ENCODE measurements around the gene FAM228B. TPM values are rescaled to one million over a fixed set of nuclear protein-coding genes. Genes with fewer than 3 reads are reported as not detected.

Gene FAM228B
- total RNA-seq, 1 donor from 2014 or later, result 12.9 TPM

GRCh38 chr2:24169023-24169422, 45.8 kb downstream of the FAM228B start:
- no peak for DNase-seq (ENCODE audit: low read depth)
- no peak for TF ChIP-seq CTCF (IDR thresholded peaks at IDR 0.05; ENCODE audit: insufficient read depth, low read length, poor library complexity, severe bottlenecking)

GRCh38 chr2:24174851-24175277, 51.6 kb downstream of the FAM228B start, which contains the start of gene FAM228A:
FAM228A (plus strand) TSS chr2:24175053; CDS start chr2:24175481, 428 bp downstream.
- no peak for DNase-seq (ENCODE audit: low read depth)
- Histone ChIP-seq H3K36me3 (ENCODE audit: control insufficient read depth, insufficient read depth, low read length) (no peaks in the 10 kb centered on the region), H3K4me3 (ENCODE audit: low read depth, low read length) (no peak within 1 kb of the TSS), H3K27me3 (ENCODE audit: control insufficient read depth, insufficient read depth, low read length) (no peaks in the 10 kb centered on the region)
- TF ChIP-seq CTCF (IDR thresholded peaks at IDR 0.05; ENCODE audit: insufficient read depth, low read length, poor library complexity, severe bottlenecking), result no peak

More at GRCh38 chr2:24169023-24169422, 45.8 kb downstream of the FAM228B start:
- H3K27me3 ChIP-seq (ENCODE audit: control insufficient read depth, insufficient read depth, low read length), result no peaks in the 10 kb centered on the region
- no peak overlapping the region for H3K4me3 ChIP-seq (ENCODE audit: low read depth, low read length)
- no peaks in the 10 kb centered on the region for H3K36me3 ChIP-seq (ENCODE audit: control insufficient read depth, insufficient read depth, low read length)

DNA sequence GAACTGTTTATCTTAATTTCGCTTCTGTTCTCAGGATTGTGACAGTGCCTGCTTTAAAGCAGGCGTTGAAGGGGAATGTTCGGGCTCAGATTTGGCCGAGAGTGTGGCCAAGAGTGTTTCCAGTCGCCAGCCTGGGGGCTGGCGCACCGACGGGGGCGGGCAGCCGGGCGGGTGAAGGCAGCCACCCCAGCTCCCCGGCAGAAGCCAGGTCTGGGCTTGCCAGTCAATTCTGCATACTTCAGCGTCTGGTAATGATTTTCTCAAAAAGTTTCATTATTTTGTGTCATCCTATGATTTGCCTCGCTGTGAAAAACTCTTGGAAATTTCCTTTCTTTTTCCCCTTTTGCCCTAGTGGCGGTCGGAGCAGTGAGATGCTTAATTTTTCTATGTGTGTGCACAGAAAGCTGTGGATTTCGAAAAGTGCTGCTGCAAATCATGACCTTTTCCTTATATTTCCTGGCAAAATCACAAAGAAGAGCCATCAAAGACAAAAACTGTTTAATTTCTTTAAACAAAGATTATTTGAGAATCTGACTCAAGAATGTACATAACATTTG, 52.4 kb downstream of the FAM228B start:
- H3K36me3 ChIP-seq (ENCODE audit: control insufficient read depth, insufficient read depth, low read length), result no peaks in the 10 kb centered on the region
- DNase-seq (ENCODE audit: low read depth), result no peak
- H3K27me3 ChIP-seq (ENCODE audit: control insufficient read depth, insufficient read depth, low read length), result no peaks in the 10 kb centered on the region
- no peak overlapping the region for H3K4me3 ChIP-seq (ENCODE audit: low read depth, low read length)
- TF ChIP-seq CTCF (IDR thresholded peaks at IDR 0.05; ENCODE audit: insufficient read depth, low read length, poor library complexity, severe bottlenecking), result no peak

GRCh38 chr2:24176326-24176725, 53.1 kb downstream of the FAM228B start:
- no peaks in the 10 kb centered on the region for H3K27me3 ChIP-seq (ENCODE audit: control insufficient read depth, insufficient read depth, low read length)
- TF ChIP-seq CTCF (IDR thresholded peaks at IDR 0.05; ENCODE audit: insufficient read depth, low read length, poor library complexity, severe bottlenecking), result no peak
- DNase-seq (ENCODE audit: low read depth), result no peak
- no peak overlapping the region for H3K4me3 ChIP-seq (ENCODE audit: low read depth, low read length)
- H3K36me3 ChIP-seq (ENCODE audit: control insufficient read depth, insufficient read depth, low read length), result no peaks in the 10 kb centered on the region

- H3K36me3 ChIP-seq (ENCODE audit: control insufficient read depth, insufficient read depth, low read length), result no peaks in the 10 kb centered on the region
- no peak overlapping the region for H3K4me3 ChIP-seq (ENCODE audit: low read depth, low read length)
- no peaks in the 10 kb centered on the region for H3K27me3 ChIP-seq (ENCODE audit: control insufficient read depth, insufficient read depth, low read length)
- TF ChIP-seq CTCF (IDR thresholded peaks at IDR 0.05; ENCODE audit: insufficient read depth, low read length, poor library complexity, severe bottlenecking), result no peak
- DNase-seq (ENCODE audit: low read depth), result no peak
These were observed 56.4 kb downstream of the FAM228B start for GRCh38 chr2:24179683-24180082.

DNA sequence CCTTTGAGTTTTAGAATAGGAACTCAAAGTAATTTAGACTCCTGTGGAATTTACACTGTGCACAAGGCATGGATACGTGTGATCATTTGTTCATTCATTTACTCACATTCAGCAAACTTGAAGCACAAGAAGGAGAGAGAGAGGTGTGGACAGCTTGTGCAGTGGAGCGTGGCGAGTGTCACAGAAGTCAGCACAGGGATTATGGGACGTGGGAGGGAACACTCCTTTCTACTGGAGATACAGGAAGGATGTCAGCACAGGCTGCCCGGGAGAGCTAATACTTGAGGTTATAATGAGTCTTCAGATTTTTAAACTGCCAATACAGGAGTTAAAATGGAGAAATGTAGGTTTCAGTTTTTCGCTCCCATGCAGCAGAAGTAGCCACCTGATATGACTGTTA, 58.6 kb downstream of the FAM228B start:
- no peaks in the 10 kb centered on the region for H3K27me3 ChIP-seq (ENCODE audit: control insufficient read depth, insufficient read depth, low read length)
- no peak overlapping the region for H3K4me3 ChIP-seq (ENCODE audit: low read depth, low read length)
- no peak for DNase-seq (ENCODE audit: low read depth)
- H3K36me3 ChIP-seq (ENCODE audit: control insufficient read depth, insufficient read depth, low read length), result no peaks in the 10 kb centered on the region
- no peak for TF ChIP-seq CTCF (IDR thresholded peaks at IDR 0.05; ENCODE audit: insufficient read depth, low read length, poor library complexity, severe bottlenecking)

Measured in kidney epithelial cell (primary cell).